GM19035 (cell line): Measurements from ENCODE around the gene CPN2.

Experiments used
- ATAC-seq: cut with Tn5 transposase; IDR thresholded peaks from one replicate; pipeline ENCODE4 v1.9.1; 2021; ENCODE audit not compliant: unreplicated experiment

The CPN2 gene

GRCh38 chr3:194330579-194330978, 20.5 kb downstream of the CPN2 start:
- no peak for ATAC-seq

DNA sequence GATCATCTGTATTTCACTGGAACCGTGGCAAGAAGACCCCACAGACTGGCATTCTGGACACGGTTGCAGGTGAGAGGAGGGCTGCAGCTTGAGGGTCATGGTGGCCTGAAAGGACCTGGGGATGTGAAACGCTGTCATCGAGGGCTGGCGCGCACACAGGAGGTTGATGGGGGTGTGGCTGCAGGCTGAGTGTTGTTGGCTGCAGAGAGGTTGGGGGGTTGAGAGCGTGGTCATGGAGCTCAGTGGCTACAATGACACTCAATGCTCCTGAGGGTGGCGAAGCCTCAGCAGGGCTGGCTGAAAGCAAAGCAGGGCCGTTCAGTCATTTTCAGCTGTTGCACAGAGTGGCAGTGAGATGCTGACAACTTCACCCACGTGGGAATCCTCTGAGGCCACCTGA, 21.0 kb downstream of the CPN2 start:
- no peak for ATAC-seq

- no peak for ATAC-seq
Observed at GRCh38 chr3:194329583-194329965, 21.6 kb downstream of the CPN2 start.

DNA sequence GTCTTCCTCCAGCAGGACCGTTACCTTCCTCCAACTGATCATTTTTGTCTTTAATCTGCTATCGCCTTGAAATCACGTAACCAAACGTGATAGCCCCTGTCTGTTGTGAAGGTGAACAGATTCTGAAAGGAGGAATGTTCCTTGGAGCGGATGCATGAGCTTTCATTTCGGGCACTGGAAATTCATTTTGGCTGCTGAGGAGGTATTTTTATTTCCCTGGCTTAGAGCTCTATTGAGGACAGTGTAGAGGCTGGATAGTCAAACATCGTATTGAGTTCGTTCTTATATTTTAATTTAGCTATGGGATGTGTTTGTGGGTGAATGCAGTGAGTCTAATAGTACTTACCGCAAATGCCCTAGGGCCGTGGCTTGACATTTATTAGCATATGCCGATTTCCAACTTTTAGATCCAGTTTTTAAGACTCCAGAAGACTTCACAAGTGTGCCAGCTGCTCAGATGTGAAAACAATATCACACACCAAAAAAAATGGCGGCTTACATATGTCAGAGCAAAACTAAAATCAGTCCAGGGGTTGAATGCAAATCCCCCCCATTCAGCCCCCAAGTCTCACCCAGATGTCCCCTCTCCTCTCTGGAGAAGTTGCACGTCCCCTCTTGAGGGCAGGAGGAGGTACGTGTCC, 22.1 kb downstream of the CPN2 start:
- no peak for ATAC-seq

GRCh38 chr3:194328053-194328657, 23.0 kb downstream of the CPN2 start:
- ATAC-seq: no peak

DNA sequence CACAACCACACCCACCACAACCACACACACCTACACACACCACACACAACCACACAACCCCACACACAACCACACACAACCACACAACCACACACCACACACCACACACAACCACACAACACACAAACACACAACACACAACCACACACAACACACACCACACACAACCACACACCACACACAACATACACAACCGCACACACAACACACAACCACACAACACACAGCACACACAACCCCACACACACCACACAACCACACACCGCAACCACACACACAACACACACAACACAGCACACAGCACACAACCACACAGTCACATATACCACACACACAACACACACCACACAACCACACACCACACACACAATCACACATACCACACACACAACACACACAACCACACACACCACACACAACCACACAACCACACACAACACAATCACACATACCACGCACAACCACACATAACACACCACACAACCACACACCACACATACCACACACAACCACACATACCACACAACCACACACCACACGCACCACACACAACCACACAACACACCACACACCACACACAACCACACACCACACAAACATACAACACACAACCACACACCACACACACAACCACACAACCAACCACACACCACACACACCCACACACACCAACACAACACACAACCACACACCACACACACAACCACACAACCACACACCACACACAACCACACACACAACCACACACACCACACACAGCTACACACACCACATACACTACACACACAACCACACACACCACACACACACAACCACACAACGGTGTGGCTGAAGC, 23.7 kb downstream of the CPN2 start:
- ATAC-seq: no peak

GRCh38 chr3:194326968-194327217, 24.2 kb downstream of the CPN2 start:
- no peak for ATAC-seq

DNA sequence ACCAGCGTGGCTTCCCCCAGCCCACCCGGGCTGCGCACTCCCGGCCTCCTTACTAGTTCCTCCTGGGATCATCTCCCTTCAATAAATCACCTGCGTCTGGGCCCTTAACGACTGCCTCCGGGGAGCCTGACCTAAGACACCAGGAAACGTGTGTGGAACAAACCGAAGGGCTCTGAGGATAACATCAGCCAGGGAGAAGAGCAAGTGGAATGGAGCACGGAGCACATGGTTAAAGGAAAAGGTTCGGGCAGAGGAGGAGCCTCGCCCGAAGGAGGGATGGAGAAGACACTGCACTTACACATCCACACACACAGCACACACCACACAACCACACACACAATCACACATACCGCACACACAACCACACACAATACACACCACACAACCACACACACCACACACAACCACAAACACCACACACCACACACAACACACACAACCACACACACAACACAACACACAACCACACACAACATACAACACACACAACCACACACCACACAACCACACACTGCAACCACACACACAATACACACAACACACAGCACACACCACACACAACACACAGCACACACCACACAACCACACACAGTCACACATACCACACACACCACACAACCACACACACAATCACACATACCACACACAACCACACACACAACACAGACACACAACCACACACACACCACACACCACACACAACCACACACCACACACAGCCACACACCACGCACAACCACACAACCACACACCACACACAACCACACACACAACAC, 24.7 kb downstream of the CPN2 start:
- no peak for ATAC-seq

DNA sequence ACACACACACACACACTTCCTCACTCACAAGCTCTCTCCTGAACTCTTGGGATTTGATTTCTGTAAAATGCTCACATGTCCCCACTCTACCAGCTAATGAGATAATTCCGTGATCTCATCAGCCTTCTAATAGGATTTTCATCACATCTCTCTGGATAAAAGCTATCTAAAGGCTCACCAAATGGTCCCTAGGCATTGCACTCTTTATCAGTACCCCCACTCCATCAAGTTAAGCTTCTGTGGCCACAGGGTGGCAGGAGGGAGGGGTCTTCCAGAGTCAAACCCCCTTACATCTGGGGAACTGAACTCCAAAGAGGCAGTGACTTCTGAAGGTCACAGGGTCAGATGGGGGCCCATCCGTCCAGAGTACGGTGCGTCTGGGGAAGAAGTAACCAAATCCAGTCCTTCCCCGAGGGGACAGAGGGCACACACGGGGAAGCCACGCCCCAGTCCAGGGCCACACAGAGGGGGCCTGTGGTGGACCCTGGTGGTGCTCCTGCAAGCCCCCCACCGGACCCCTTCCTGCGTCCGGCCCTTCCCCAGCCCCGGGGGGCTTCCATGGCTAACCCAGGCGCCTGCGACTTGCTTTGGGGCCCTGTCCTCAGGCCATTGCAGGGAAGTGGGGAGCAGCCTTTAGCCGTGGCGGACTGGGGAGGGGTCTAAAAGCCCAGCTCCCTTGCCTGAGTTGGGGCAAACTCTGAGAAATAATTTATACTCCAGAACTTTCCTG, 25.5 kb downstream of the CPN2 start:
- ATAC-seq: no peak

DNA sequence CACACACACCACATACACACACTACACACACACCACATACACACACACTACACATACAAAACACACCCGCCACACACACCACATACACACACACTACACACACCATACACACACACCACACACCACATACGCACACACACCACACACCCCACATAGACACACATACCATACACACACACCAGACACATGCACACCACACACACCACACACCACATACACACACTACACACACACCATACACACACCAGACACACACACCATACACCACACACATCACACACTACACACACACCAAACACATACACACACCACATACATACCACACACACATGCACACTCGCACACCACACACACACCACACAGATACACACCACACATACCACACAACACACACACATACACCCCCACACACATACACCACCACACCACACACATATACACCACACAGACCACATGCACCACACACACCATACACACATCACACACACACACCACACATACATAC, 26.3 kb downstream of the CPN2 start:
- ATAC-seq: no peak

GRCh38 chr3:194323785-194324735, 27.1 kb downstream of the CPN2 start:
- no peak for ATAC-seq

DNA sequence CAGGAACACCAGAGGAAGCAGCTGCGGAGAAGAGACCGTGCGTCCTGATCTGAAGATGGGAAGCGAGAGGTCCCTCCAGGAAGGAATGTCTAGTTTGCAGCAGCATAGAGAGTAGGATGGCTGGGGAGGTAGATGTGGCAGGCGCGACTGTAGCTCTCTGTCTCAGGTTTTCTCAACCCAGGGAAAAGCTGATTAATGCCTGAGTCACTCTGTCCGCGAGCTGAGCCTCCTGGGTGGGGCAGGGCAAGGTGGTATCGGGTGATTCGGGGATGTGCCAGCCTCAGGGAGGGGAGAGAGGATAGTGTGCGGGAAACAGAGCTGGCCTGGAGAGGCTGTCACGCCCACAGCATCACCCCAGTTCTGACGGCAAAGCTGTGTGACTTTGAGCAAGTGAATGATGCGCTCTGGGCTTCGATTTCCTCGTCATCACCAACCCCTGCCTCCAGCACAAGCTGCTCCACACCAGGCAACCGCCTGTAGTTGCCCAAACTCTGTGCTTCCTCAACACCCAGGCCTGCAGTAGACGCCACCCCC, 28.4 kb downstream of the CPN2 start:
- ATAC-seq: no peak

DNA sequence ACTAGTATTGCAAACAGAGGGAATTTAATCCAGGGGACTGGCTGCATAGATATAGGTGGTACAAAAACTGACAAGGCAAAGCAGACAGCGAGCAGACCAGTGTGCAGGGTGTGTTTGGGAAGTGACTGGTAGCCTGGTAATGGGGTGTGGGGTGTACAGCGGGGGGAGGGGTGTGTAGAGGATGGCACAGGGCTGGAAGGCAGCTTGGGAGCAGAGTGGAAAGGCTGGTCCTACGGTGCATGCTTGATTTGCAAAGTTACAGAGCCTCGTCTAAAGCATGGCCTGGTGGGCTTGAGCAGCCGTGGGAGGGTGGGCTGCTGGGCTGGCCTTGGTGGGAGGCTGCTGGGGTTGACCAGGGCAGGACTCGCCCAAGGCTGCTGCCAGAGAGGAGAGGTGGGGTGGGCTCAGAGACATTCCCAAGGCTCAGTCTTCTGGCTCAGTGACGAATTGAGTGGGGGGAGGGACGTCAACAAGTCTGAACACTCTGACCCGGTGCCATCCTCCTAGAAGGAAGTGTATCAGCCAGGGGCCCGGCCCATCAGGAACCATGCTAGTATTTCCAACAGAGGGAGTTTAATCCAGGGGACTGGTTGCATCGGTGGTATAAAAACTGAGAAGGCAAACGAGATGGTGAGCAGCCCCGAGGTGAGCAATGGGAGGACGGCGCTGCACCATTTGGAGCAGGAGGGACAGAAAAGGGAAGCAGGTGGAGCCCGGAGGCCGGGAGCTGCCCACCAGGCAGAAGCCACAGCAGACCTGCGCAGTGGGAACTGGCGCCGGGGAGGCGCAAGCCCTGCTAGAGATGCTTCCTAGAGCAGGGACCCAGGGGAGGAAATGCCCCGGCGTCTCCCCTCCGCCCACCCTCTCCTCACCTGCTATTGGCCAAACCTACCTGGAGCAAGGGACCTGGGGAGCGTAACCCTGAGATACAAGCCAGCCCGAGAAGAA, 29.2 kb downstream of the CPN2 start:
- no peak for ATAC-seq

GRCh38 chr3:194320744-194321243, 30.3 kb downstream of the CPN2 start:
- ATAC-seq: no peak

GRCh38 chr3:194320100-194320499, 31.0 kb downstream of the CPN2 start:
- no peak for ATAC-seq

GRCh38 chr3:194318511-194319161, 32.5 kb downstream of the CPN2 start:
- ATAC-seq: no peak

DNA sequence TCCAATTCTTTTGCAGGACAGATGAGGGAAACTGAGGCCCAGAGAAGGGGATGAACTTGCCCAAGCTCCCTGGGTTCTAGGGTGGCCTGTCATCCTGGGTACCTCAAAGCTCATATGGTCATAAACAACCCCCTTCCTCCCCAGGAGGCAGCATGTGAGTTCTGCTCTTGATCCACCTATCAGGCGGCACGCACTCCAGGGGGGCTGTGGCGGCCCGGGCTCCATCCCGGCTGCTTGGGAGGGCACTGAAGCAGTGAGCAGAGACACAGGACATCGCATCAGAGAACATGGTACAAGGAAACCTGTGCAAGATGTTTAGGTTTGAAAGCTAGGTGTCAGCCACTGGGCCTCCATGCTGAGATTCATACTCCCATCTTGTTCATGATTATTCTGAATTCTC, 34.2 kb downstream of the CPN2 start:
- no peak for ATAC-seq

DNA sequence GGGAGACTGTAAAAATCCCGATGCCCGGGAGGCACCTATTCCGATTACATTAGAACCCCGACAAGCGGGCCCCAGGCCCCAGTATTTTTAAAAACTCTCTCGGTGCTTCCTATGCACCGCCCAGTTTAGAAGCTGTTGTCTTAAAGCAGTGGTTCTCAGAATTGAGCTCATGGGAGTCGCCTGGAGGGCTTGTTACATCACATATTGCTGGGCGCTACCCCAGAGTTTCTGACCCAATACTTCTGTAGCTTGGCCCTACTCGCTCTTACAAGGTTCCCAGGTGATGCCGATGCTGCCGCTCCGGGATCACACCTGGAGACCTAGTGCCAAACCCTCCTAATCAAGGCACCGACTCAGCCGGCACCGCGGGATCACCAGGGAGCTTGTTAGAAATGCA, 35.2 kb downstream of the CPN2 start:
- peak; percentile 30 for ATAC-seq
